B cell (primary cell): ENCODE measurements around the gene MLLT3. TPM values are rescaled to one million over a fixed set of nuclear protein-coding genes. Genes with fewer than 3 reads are reported as not detected.

Experiments
- ATAC-seq: fragments of 200-7000 bp; cut with Tn5 transposase; one replicate; pipeline ENCODE4 v1.10.0; 2021; ENCODE audit warnings: low read depth, mild to moderate bottlenecking, moderate number of reproducible peaks, moderate library complexity
- CTCF ChIA-PET: fragments of 350-600 bp; sonication (Branson Sonifier 250); formaldehyde crosslinking; loops from one replicate; lab custom pipeline; 2021; ENCODE audit warnings: antibody characterized with exemption, inconsistent platforms; lab: Charles Lee
- POLR2A ChIA-PET: fragments of 350-600 bp; sonication (Branson Sonifier 250); formaldehyde crosslinking; loops from one replicate; lab custom pipeline; 2021; ENCODE audit warnings: antibody characterized with exemption; lab: Charles Lee
- DNase-seq: peaks from one replicate; pipeline ENCODE4 v3.0.0; 2013
- H2AFZ ChIP-seq: 2 replicates; pipeline ENCODE4 v1.6.1; 2012; ENCODE audit warnings: mild to moderate bottlenecking, low read depth, low read length; ENCODE audit not compliant: insufficient read depth, poor library complexity, severe bottlenecking
- H3K27ac ChIP-seq, 2 donors: 1 replicate in 1 of 2; 2 replicates in 1 of 2; pipeline ENCODE4 v1.5.1; 2012 to 2013; ENCODE audit warnings: low read length in 2 of 2, mild to moderate bottlenecking in 2 of 2, moderate library complexity in 1 of 2
- H3K27me3 ChIP-seq, 4 experiments: fragments of 200-600 bp in 1 of 4; sonication (generic) in 1 of 4; replicated peaks in 1 of 4; 1 replicate in 2 of 4; 2 replicates in 2 of 4; pipeline versions ENCODE4 v1.6.1 to v1.7.0; 2013 to 2016; ENCODE audit warnings: low read length in 3 of 4, mild to moderate bottlenecking in 2 of 4, mixed read lengths in 1 of 4, moderate library complexity in 1 of 4; ENCODE audit not compliant: insufficient read depth in 4 of 4, control insufficient read depth in 3 of 4; ENCODE audit errors: control extremely low read depth in 1 of 4
- H3K36me3 ChIP-seq, 2 experiments: replicated peaks in 1 of 2; 1 replicate in 1 of 2; 2 replicates in 1 of 2; pipeline versions ENCODE4 v1.6.1 to v1.7.1; 2013; ENCODE audit warnings: low read length in 1 of 2; ENCODE audit not compliant: insufficient read depth in 2 of 2, control insufficient read depth in 1 of 2; ENCODE audit errors: control extremely low read depth in 1 of 2, extremely low read depth in 1 of 2
- H3K4me1 ChIP-seq, 2 donors: fragments of 200-600 bp in 1 of 2; sonication (generic) in 1 of 2; 1 replicate in 1 of 2; 2 replicates in 1 of 2; pipeline versions ENCODE4 v1.5.1 to v1.6.1; 2013 to 2017; ENCODE audit warnings: low read length in 2 of 2; ENCODE audit not compliant: control insufficient read depth in 2 of 2, insufficient read depth in 2 of 2
- H3K4me2 ChIP-seq: replicated peaks from 2 replicates; pipeline ENCODE3; 2012; ENCODE audit warnings: mild to moderate bottlenecking, low read depth, low read length; ENCODE audit not compliant: poor library complexity, severe bottlenecking
- H3K4me3 ChIP-seq, 5 experiments: fragments of 200-600 bp in 1 of 5; sonication (generic) in 1 of 5; 1 replicate in 3 of 5; 2 replicates in 2 of 5; pipeline versions ENCODE4 v1.5.1 to v1.7.0; 2011 to 2016; ENCODE audit warnings: low read length in 4 of 5, mild to moderate bottlenecking in 4 of 5, low read depth in 2 of 5, control low read depth in 1 of 5, moderate library complexity in 1 of 5; ENCODE audit not compliant: insufficient read depth in 1 of 5; ENCODE audit errors: control extremely low read depth in 1 of 5, extremely low read depth in 1 of 5
- H3K79me2 ChIP-seq: fragments of 200-600 bp; sonication (generic); one replicate; pipeline ENCODE4 v1.6.0; 2016; ENCODE audit warnings: low read length; ENCODE audit not compliant: control insufficient read depth, insufficient read depth
- H3K9ac ChIP-seq: fragments of 200-600 bp; sonication (generic); 2 replicates; pipeline ENCODE4 v1.6.1; 2017; ENCODE audit warnings: mild to moderate bottlenecking, low read length, moderate library complexity
- H3K9me3 ChIP-seq, 3 donors: one replicate each; pipeline versions ENCODE4 v1.6.1 to v1.7.1; 2013; ENCODE audit warnings: low read length in 2 of 3; ENCODE audit not compliant: control insufficient read depth in 2 of 3, insufficient read depth in 1 of 3; ENCODE audit errors: control extremely low read depth in 1 of 3
- H4K20me1 ChIP-seq: 2 replicates; pipeline ENCODE4 v1.6.0; 2012; ENCODE audit warnings: mild to moderate bottlenecking, low read length; ENCODE audit not compliant: insufficient read depth, control insufficient read depth, poor library complexity, severe bottlenecking
- H3K27ac Mint-ChIP-seq: one replicate; pipeline ENCODE4 v1.8.0; 2021; ENCODE audit warnings: mixed read lengths
- H3K27me3 Mint-ChIP-seq: one replicate; pipeline ENCODE4 v1.8.0; 2021; ENCODE audit warnings: mixed read lengths
- H3K4me1 Mint-ChIP-seq: one replicate; pipeline ENCODE4 v1.8.0; 2021; ENCODE audit warnings: mixed read lengths
- H3K4me3 Mint-ChIP-seq: one replicate; pipeline ENCODE4 v1.8.0; 2021; ENCODE audit warnings: mixed read lengths
- H3K9me3 Mint-ChIP-seq: one replicate; pipeline ENCODE4 v1.8.0; 2022; ENCODE audit warnings: mixed read lengths; ENCODE audit not compliant: insufficient read depth
- EZH2 ChIP-seq: IDR thresholded peaks from 2 replicates; pipeline ENCODE4 v1.6.1; 2012; ENCODE audit warnings: borderline replicate concordance, low read depth, mild to moderate bottlenecking, moderate library complexity, low read length; ENCODE audit not compliant: insufficient read depth, poor library complexity, severe bottlenecking
- WGBS: methylation state at CpG from one replicate; pipeline ENCODE4 v1.1.5; 2013; ENCODE audit warnings: missing lambda C conversion rate; ENCODE audit not compliant: insufficient coverage; 5-methylcytosine and 5-hydroxymethylcytosine counted together
- intact Hi-C: fragments of 100-400 bp; cut with micrococcal nuclease; formaldehyde crosslinking; loops from one replicate; pipeline ENCODE4 v1.10.0; 2022
- polyA plus RNA-seq: library from polyadenylated mRNA; depleted of rRNA; stranded (reverse); fragments of >200 nt; gene quantifications from 2 replicates; pipeline ENCODE4 v1.2.3, GENCODE V29; 2012
- total RNA-seq, 2 donors: library from RNA; stranded (reverse); fragments of 120-200 nt in 1 of 2; gene quantifications; 1 replicate in 1 of 2; 2 replicates in 1 of 2; pipeline versions ENCODE4 v1.2.3 to v1.2.4, GENCODE V29; 2013 to 2022
- TF ChIP-seq, protein P1 (sequence below): fragments of 200-600 bp; IDR thresholded peaks from one replicate; pipeline ENCODE4 v1.8.0; 2022; ENCODE audit warnings: antibody characterized with exemption, mild to moderate bottlenecking

The MLLT3 gene
- total and polyA plus RNA-seq, 2 donors (not counting 1 experiment from before 2014, with no cell fraction given) = 3.4 to 3.6 TPM

DNA sequence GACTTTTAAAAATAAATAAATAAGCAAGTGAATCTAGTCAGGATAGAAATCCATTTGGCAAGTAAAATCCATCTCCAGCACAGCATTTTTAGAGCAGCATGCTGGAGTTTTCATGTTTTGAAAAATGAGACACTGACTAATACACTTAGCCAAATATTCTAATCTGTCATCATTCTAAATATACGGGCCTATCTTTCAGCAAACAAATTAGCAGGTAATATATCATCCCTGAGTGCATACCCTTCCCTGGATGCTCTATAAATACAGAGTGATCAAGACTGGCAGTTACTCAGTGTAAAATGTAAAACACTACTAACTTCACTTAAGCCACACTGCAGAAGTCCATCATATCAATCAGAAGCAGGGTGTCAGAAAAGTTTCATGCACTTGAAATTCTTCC is 58.4 kb downstream of the MLLT3 start:
- ChIA-PET POLR2A (no interaction called here), CTCF (no interaction called here)
- Histone ChIP-seq H3K9ac (no peak overlapping the region), H3K4me3 (no peak overlapping the region), H3K27me3 (no peaks in the 10 kb centered on the region), H3K79me2 (no peaks in the 10 kb centered on the region), H3K4me1 (no peaks in the 10 kb centered on the region), H3K9me3 (no peaks in the 10 kb centered on the region), H3K27ac (no peak overlapping the region), H4K20me1 (no peaks in the 10 kb centered on the region), H3K4me2 (no peak overlapping the region), H2AFZ (no peak overlapping the region), H3K36me3 (no peaks in the 10 kb centered on the region)
- 100% methylated on average over 1 of the region's 1 CpG for WGBS
- Mint-ChIP-seq H3K4me3 (no peak overlapping the region), H3K9me3 (no peaks in the 10 kb centered on the region), H3K27ac (no peak overlapping the region), H3K27me3 (peaks cover 10% of the 10 kb centered on the region), H3K4me1 (no peaks in the 10 kb centered on the region)
- intact Hi-C loops = no loop called here
- no peak for TF ChIP-seq EZH2
- no peak for DNase-seq
- no peak for ATAC-seq

DNA sequence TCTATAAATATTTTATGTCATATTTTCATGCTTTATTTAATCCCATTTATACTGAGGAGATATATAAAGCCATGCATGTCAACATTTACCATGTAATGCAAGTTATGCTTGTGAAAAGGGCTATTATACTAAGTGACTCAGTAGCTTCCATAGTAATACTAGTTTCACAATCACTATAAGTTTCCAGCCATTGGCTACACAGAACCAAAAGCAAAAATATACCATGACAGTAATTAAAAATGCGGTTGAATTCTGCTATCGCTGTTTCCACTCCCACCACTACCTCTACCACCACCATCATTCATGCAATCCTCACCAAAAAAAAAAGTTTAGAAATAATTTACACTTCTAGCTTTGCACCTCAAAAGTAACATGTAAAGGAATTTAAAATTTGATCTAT is 60.2 kb downstream of the MLLT3 start:
- Histone ChIP-seq H3K4me1 (no peaks in the 10 kb centered on the region), H3K9me3 (no peaks in the 10 kb centered on the region), H2AFZ (no peak overlapping the region), H3K27ac (no peak overlapping the region), H3K9ac (no peak overlapping the region), H3K4me2 (no peak overlapping the region), H3K4me3 (no peak overlapping the region), H3K36me3 (no peaks in the 10 kb centered on the region), H4K20me1 (no peaks in the 10 kb centered on the region), H3K79me2 (no peaks in the 10 kb centered on the region), H3K27me3 (no peaks in the 10 kb centered on the region)
- H3K4me3 Mint-ChIP-seq = no peak overlapping the region
- DNase-seq = no peak
- intact Hi-C loops = no loop called here
- CTCF ChIA-PET = no interaction called here
- POLR2A ChIA-PET = no interaction called here
- WGBS = 100% methylated on average over 1 of the region's 2 CpGs
- no peak for ATAC-seq
- H3K4me1 Mint-ChIP-seq = no peaks in the 10 kb centered on the region
- no peak overlapping the region for H3K27ac Mint-ChIP-seq
- H3K27me3 Mint-ChIP-seq = peaks cover 10% of the 10 kb centered on the region
- TF ChIP-seq, protein P1, sequence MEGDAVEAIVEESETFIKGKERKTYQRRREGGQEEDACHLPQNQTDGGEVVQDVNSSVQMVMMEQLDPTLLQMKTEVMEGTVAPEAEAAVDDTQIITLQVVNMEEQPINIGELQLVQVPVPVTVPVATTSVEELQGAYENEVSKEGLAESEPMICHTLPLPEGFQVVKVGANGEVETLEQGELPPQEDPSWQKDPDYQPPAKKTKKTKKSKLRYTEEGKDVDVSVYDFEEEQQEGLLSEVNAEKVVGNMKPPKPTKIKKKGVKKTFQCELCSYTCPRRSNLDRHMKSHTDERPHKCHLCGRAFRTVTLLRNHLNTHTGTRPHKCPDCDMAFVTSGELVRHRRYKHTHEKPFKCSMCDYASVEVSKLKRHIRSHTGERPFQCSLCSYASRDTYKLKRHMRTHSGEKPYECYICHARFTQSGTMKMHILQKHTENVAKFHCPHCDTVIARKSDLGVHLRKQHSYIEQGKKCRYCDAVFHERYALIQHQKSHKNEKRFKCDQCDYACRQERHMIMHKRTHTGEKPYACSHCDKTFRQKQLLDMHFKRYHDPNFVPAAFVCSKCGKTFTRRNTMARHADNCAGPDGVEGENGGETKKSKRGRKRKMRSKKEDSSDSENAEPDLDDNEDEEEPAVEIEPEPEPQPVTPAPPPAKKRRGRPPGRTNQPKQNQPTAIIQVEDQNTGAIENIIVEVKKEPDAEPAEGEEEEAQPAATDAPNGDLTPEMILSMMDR = no peak
- TF ChIP-seq EZH2 = no peak
- H3K9me3 Mint-ChIP-seq = no peaks in the 10 kb centered on the region
